Keratinocyte (primary cell): ENCODE data around the gene CCDC158.
"Not testable (repeated sequence)": the region's sequence is repeated elsewhere in the genome, so short reads cannot be mapped to it uniquely, and the experiment has no call there.

Experiments
- CTCF ChIP-seq, 3 experiments: IDR thresholded peaks in 1 of 3; conservative IDR thresholded peaks in 1 of 3; optimal IDR thresholded peaks in 1 of 3; 2 replicates in 2 of 3; 3 replicates in 1 of 3; pipeline versions ENCODE3 to v1.5.1; 2011; ENCODE audit warnings: low read length in 3 of 3, mild to moderate bottlenecking in 3 of 3, moderate library complexity in 2 of 3, control low read depth in 1 of 3, inconsistent platforms in 1 of 3; ENCODE audit not compliant: insufficient read depth in 2 of 3; ENCODE audit errors: extremely low read depth in 1 of 3
- EZH2 ChIP-seq: IDR thresholded peaks from one replicate; pipeline ENCODE4 v1.6.1; 2012; ENCODE audit warnings: inconsistent platforms, mild to moderate bottlenecking, low read length, moderate library complexity

GRCh38 chr4:76423159-76423558 is 2.2 kb upstream of the CCDC158 start:
- TF ChIP-seq CTCF (optimal IDR thresholded peaks at IDR 0.05 in 1 of 3, IDR thresholded peaks at IDR 0.05 in 1 of 3, conservative IDR thresholded peaks at IDR 0.05 in 1 of 3; ENCODE audit: extremely low read depth in 1 of 3, insufficient read depth in 2 of 3, low read length in 3 of 3); EZH2: not testable (repeated sequence)
